Activated T-cell treated with anti-CD3 and anti-CD28 coated beads, Interleukin-2, amount 50 U/mL, for 48 hours (primary cell): ENCODE measurements around the gene CNR2.

Experiments
- DNase-seq, 2 experiments: peaks; one replicate each; pipeline ENCODE4 v3.0.0-alpha.2; 2020

CNR2 gene

DNA sequence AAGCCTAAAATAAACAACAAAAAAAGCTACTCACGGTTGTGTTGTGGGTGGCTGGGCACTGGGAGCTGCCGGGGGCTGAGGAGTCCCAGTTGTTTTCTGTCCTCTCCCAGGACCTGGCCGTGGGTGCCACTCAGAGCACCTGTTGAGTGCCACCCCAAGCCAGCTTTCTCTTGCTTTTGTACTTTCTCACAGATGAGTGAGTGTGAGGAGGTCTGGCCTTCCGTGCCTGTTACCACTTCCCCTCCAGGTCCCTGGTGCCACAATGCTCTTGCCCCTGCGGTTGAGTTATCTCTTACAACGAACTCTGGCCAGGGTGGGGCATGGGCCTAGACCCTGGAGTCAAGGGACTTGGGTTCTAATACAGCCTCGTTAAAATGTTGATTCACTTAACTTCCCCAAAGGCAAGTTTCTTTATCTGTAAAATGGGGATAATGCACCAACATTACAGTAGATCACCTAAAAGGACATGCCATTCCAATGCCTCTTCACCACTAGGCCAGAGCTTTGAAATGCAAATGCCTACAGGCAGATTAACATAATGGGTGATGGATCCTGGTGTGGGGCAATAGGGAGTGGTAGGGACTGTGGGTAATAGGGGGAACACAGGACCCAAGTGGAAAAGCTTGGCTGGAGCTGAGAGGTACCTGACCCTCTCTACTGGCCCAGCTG, at the start of gene CNR2:
Gene CNR2 (minus strand): TSS at position 151 of the 669 bp plus-strand sequence. CDS start 37,745 bp downstream, outside the sequence.
- DNase-seq: peak in 1 of 2 experiments; percentile 25

DNA sequence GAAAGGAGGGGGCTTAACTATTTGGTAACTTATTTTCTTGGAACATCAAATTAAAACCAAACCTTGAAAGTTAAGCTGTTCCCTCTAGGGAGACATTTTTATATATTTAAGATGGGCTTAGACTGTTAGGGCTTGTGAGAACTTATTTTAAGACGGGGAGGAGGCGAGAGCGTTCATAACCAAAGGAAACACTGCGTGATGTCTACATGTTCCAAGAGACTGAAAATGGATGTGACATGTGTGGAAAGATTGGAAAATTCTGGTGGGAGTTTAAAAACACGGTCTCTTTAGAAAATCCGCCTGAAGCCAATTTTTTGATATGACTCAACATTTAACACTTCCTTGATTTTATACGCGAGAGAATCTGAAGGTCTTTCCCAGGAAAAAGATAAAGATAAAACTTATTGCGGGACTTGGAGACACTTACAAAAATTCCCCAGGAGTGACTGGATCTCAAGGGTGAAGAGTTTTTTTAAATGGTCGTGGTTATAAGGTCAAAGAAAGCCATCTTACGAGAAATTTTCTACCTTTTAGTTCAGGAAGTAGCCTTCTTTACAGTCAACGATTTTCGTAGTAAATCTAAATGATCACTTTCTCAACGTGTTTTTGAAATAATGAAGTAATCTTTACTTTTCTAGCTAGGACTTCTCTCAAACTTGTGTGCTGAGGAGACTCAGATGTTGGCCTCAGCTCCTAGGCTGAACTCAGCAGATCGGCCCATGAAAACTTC, 47.3 kb upstream of the CNR2 start:
- no peak for DNase-seq

DNA sequence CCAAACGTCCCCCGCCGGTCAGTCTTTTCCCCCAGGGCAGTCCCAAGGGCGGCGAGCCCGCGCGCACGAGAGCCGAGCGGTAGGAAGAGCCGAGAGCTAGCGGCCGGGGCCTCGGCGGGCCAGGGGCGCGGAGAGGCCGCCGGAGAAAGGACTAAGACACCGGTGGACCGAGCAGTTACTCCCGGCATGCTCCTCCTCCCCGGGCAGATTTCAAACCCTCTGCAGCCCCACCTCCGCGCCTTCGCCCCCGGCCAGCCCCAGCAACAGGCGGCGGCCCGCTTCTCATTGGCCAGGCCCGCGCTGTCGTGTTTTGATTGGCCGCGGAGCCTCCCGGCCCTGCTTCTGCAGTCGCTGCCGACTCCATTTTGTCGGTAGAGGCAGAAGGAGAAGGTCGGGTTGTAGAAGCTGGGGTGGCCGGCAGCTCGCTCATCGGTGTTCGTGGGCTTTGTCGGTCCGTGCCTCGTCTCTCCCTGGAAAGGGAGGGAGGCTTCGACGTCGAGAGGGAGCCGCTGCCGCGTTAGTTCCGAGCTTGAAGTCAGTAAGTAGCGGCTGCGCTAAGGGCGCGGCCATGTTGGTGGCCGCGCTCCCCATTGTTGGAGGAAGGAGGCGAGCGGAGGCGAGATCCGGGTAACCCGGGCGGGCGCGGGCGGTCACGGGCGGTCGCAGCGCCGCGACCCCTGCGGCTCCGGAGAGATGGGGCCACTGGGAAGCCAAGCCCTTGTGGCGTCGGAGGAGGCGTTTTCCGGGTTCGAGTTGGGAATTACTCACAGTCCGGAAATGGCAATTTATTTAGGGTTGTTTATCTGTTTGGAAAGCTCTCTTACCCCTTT, 46.5 kb upstream of the CNR2 start, which contains the start of gene PNRC2:
Gene PNRC2 (plus strand): TSS at position 368 of the 830 bp plus-strand sequence. CDS start 1,630 bp downstream, outside the sequence.
- peak; percentile 95 to 97 for DNase-seq

DNA sequence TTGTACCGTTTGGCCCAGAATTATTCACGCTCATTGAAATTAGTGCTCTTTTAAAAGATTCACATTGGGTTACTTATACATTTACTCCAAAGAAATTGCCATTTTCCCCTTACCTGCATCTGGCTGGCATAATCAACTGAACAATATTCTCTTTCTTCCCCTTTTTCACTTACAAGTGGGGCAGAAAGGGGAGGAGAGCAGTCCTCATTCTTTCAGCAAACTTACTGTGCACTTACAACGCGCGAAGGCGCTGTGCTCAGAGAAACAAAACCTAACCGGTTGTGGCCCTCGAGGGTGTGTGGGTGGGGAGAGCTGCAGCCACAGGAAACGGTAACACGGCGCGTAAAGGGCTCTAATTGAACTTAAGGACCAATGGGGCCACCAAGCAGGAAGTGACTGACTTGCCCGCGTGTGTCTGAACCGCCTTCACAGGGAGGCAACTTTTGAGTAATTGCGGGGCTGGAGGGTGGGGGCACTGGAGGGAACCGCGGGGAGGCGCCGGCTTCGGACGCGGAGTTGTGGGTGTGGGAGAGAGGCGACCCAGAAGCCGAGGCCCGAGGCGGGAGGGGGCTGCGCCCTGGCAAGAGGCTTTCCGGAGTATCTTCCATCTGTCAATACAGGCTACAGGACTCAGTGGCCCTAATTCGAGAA, 45.8 kb upstream of the CNR2 start:
- peak; percentile 92 to 93 for DNase-seq

DNA sequence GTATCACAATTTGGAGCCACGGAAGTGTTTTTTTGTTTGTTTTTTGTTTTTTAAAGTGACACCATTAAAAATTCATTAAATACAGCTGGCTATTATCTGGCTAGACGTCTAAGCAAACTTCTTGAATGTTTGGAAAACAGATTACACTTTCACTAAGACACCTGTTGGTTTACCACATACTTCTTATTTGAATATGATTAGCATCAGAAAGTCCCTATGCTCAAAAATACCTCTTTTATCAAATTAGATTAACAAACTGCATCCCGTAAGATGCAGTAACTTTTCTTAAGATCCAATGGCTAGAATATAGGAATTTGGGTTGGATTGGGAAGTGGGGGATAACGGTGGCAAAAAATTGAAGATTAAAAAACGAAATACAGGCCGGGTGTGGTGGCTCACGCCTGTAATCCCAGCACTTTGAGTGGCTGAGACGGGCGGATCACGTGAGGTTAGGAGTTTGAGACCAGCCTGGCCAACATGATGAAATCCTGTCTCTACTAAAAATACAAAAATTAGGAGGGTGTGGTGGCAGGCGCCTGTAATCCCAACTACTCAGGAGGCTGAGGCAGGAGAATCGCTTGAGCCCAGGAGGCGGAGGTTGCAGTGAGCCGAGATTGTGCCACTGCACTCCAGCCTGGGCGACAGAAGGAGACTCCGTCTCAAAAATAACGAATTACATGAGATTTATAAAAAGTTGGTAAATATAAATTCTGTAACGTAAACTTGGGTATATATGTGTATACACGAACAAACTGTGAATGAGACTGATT, 45.1 kb upstream of the CNR2 start:
- peak in 1 of 2 experiments; percentile 29 for DNase-seq

DNA sequence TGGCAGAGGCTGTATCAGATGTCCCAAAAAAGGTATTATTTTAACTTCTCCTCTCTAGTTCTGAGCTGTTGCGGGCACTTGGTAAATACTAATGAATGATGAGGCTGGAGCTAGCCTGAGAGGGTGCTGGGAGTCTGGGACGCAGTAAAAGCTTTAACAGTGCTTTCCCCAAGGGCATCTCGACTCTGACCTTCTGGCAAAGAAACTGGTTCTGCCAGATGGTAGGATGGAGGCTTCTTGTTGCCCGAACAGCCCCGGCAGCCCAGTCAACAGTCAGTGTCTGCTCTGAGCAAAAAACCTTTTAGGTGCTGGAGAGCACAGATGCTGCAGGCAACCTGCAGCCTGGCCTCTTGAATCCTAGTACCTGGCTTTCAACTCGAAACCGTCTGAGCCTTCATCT, 43.9 kb upstream of the CNR2 start:
- DNase-seq: no peak

DNA sequence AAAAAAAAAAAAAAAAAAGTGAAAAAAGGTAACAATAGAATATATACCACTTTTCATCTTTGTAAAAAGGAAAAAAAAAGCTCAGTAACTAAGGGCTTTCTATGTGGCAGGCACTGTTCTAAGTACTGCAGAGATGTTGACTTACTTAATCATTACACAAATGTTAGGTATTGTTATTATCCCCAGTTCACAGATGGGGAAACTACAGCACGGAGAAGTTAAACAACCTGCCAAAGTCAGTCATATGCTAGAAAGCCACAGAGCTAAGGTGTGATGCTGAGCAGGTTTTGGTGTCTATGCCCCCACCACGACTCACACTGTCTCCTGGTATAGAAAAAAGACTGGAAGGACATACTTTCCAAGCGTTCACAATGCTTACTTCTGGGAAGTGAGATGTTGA, 39.9 kb upstream of the CNR2 start:
- no peak for DNase-seq

DNA sequence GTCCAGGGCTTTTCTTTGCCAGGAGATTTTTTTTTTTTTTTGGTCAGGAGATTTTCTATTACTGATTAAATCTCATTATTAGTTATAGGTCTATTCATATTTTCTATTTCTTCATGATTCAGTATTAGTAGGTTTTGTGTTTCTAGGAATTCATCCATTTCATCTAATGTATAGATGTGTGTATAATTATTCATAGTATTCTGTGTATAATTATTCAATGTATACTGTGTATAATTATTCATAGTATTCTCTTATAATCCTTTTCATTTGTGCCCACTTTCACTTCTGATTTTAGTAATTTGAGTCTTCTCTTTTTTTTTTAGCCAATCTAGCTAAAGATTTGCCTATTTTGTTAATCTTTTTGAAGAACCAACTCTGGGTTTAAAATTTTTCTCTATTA, 34.2 kb upstream of the CNR2 start:
- DNase-seq: no peak

DNA sequence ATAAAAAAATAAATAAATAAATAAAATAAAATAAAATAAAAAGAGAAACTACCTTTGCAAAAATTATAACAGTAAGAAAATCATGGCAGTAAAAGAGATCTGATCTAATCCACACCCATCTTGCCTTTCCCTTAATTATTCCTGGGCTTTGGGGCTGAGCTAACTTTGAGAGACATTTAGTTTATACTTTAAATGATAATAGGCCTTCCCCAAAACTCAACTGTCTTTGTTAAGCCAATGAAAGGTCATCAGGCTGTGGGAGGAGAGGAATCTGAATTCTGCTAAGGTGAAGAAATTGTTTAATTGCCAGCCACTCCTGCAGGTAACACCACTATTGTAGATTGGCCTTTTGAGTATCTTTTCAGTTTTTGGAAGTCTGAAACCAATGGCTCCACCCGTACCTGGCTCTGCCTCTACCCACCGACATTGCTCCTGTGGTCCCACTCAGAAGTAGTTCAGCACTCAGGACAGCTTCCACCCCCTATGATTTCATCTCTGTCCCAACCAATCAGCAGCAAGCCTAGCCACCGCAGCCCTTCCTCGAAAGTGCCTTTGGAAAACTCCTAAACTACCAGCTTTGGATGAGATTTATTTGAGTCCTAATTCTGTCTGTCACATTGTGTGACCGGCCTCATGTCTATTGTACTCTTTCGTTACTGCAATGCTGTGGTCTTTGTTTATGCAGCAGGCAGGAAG, 23.5 kb upstream of the CNR2 start:
- no peak for DNase-seq

DNA sequence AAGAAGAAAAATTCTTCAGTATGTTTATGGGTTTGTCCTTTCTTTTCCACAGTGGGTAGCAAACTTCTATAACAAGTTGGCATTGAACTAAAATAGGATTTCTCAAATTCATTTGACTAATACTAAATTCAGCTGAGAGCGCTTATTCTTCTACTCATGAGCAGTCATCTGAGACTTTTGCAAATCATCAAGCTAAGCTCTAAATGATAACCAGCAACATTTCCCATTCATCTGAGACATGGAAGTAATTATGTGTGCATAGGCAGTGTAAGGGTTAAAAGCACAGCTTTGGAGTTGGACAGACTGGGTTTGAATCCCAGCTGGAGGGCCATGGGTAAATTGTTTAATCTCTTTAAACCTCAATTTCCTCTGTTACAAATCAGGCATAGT, 18.3 kb upstream of the CNR2 start:
- no peak for DNase-seq

DNA sequence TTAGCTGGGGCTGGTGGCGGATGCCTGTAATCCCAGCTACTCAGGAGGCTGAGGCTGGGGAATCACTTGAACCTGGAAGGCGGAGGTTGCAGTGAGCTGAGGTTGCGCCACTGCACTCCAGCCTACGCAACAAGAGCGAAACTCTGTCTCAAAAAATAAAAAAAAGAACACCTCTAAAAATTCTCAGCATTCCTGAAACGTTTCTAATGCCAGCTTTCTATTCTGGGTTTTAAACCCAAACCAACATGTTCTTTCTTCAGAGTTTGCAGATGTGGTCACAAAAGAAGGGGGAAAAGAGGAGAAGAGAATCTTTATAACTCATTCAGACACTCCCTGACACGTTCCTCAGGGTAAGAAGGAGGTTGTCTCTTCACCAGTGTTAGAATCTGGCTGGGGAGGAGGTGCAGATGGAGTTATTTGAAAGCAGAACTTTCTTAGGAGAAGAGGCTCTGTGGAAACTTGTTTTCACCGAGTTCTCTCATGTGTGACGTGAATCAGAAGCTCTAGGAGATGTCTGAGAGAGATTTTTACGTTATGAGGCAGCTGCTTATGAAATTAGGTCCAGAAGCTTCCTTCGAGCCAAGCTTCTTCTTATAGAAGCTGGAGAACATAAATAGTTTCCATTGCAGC, 17.8 kb upstream of the CNR2 start:
- DNase-seq: no peak

DNA sequence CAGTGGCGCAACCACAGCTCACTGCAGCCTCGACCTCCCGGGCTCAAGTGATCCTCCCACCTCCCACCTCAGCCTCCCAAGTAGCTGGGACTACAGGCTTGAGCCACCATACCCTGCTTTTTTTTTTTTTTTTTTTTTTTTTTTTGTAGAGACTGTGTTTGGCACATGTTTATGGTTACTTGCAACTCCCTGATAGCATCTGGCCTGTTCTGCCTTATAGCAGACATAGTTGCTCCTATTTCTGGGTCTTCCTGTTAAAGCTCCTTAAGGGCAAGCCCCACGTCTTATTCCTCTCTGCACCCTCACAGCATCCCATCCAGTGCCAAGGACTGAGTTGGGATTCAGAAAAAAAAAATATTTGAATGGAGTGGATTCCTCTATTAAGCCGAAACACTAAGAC, 17.1 kb upstream of the CNR2 start:
- no peak for DNase-seq

DNA sequence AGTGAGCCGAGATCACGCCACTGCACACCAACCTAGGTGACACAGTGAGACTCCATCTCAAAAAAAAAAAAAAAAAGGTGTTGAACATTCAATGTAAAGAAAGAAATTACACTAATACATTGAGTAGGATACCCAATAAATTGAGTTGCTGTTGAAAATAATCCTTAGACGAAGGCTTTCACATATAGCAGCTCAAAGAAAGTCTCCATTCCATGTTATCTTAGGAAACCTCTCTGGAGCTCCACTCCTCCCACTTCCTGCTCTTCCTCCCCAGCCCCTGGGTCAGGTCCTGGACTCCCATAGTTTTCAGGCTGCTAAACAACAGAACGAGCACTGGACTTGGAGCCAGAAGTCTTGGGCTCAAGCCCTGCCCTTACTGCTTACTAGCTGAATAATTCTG, 15.6 kb upstream of the CNR2 start:
- no peak for DNase-seq

DNA sequence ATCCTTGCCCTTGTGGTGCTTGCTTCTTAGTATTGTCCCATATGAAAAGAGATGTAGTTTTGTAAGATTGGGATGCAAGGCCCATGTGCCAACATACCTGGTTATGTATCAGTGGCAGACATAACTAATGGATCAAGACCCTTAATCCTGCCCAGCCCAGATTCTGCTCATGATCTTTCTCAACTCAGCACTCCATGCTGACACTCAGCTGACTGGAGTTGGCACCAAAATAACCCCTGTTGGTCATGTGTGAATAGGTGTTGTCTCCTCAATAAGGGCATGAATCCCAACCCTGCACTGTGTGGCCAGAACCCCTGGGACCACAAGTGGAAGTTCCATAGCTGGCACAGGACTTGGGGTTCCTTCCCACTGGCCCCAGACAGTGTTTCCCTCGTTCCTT, 13.9 kb upstream of the CNR2 start:
- no peak for DNase-seq

DNA sequence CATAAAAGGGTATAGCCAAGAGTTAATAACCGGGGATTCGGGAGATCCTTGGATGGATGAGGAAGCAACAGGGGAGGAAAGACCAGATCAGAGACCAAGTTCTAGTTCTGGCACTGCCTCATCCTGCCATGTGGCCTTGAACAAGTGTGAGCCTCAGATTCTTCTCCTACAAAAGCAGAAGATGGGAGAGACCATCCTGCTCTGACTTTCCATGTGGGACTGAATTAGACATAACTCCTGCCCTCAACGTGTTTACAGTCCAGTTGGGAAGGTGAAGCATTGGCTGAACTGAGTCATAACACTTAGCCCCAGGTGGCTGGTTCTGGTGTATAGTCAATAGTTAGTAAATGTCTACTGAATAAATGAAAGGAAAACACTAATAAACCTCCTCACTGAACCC, 12.1 kb upstream of the CNR2 start:
- no peak for DNase-seq

DNA sequence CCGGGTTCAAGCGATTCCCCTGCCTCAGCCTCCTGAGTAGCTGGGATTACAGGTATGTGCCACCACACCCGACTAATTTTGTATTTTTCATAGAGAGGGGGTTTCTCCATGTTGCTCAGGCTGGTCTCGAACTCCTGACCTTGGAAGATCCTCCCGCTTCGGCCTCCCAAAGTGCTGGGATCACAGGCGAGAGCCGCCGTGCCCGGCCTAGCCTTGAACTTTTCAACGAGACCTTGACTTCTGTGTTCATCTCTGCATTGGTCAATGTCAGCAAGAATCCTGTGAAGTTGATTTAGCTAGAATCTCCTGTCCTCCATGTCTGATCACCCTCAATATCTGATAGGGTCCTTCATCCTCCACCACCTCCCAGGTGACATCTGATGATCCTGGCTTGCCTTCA, 11.4 kb upstream of the CNR2 start:
- DNase-seq: no peak

DNA sequence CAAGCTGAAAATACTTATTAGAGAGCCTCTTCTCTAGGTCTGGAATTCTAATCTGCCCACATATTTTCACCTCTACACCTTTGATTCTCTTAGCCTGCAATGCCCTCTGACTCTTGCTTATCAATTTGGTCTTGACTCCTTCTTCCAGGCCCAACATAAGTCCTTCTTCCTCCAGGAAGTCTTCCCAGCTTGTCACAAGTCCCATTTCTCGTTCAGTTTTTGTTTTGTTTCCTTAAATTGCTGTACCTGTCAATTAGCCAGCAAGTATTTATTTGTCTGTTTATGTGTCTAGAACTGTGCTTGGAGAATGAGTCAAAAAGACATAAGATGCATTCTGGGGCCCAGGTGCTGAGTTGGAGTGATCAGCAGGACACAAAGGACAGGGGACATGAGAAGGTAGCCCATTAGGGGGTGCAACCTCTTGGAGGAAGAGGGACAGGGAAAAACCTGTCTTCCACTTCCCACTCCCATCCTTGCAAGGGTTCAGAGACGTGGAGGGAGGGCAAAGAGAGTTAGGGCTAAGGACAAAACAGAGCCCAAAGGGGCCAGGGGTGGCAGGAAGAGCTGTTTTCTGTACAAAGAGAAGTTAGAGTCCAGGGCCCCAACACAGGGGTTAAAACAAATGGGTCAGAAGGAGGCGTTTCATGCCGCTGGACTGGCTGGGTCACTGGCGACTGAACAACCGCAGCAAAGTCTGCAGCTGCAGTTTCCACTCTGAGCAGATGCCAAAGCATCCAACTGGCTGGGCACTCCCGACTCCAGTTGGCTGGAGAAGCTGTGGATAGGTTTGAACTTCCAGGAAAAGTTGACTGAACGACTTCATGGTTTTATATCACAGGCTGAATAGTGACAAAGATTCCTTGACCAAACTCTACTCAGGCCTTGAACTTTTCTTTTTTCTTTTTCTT, 10.7 kb upstream of the CNR2 start:
- no peak for DNase-seq

DNA sequence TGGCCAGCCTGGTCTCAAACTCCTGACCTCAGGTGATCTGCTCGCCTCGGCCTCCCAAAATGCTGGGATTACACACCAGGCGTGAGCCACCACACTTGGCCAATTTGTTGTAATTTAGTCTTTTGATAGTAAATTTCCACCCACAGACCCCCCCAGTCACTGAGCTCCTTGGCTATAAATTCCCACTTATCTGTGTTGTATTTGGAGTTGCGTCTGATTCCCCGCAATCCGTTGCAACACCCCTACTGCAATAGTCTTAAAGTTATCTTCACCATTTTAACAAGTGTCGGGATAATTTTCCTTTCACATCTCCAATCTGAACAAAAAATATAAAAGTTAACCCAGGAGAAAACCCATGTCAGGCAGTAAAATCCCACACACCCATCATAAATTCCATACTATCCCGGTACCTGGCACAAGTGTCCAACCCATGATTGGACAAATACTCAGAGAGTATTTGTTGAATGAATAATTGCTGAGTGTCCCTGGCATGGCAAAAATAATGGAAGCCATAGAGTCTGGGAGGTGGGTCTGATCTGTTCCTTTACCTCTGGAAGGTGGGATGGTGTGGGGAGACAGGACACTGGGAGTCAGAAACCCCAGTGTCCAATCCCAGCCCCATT, 9.3 kb upstream of the CNR2 start:
- no peak for DNase-seq
